Neural crest cell (in vitro differentiated cells): ENCODE data around the gene DOCK4. TPM values are rescaled to one million over a fixed set of nuclear protein-coding genes. Genes with fewer than 3 reads are reported as not detected.
"Not testable (repeated sequence)": the region's sequence is repeated elsewhere in the genome, so short reads cannot be mapped to it uniquely, and the experiment has no call there.

Source experiments
- DNase-seq: peaks from one replicate; pipeline ENCODE4 v3.0.0; 2021; ENCODE audit warnings: low read depth, mixed read lengths, low spot score
- H3K27ac Mint-ChIP-seq: one replicate; pipeline ENCODE4 v1.8.0; 2021; ENCODE audit warnings: mild to moderate bottlenecking, mixed read lengths; ENCODE audit not compliant: unreplicated experiment
- H3K27me3 Mint-ChIP-seq: 2 replicates; pipeline ENCODE4 v1.8.0; 2021; ENCODE audit warnings: low read depth, mild to moderate bottlenecking, mixed read lengths
- H3K36me3 Mint-ChIP-seq: 2 replicates; pipeline ENCODE4 v1.8.0; 2021; ENCODE audit warnings: low read depth, mild to moderate bottlenecking, mixed read lengths
- H3K4me1 Mint-ChIP-seq: 2 replicates; pipeline ENCODE4 v1.8.0; 2021; ENCODE audit warnings: mixed read lengths
- H3K4me3 Mint-ChIP-seq: one replicate; pipeline ENCODE4 v1.8.0; 2021; ENCODE audit warnings: mild to moderate bottlenecking, mixed read lengths
- H3K9me3 Mint-ChIP-seq: 2 replicates; pipeline ENCODE4 v1.8.0; 2021; ENCODE audit warnings: mixed read lengths
- total RNA-seq: library from RNA; stranded (reverse); gene quantifications from 2 replicates; pipeline ENCODE4 v1.2.1, GENCODE V29; 2021
- TF ChIP-seq, protein P1 (sequence below): fragments of 200-600 bp; sonication (generic); conservative IDR thresholded peaks from 2 replicates; pipeline ENCODE4 v1.5.0; 2021; ENCODE audit warnings: antibody characterized with exemption, mild to moderate bottlenecking

Gene DOCK4
- total RNA-seq, 1 donor from 2014 or later, result 15.3 TPM

DNA sequence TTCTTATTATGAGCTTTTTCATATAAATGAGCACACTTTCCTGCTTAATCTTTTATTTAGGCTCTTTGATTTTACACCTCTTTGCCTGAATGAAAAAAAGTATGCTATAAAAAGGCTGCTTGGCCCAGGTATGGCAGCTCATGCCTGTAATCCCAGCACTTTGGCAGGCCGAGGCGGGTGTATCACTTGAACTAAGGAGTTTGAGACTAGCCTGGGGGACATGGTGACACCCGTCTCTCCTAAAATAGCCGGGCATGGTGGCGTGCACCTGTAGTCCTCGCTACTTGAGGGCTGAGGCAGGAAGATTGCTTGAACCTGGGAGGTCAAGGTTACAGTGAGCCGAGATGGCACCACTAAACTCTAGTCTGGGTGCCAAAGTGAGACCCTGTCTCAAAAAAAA, 72.9 kb downstream of the DOCK4 start:
- DNase-seq, result no peak
- TF ChIP-seq, protein P1, sequence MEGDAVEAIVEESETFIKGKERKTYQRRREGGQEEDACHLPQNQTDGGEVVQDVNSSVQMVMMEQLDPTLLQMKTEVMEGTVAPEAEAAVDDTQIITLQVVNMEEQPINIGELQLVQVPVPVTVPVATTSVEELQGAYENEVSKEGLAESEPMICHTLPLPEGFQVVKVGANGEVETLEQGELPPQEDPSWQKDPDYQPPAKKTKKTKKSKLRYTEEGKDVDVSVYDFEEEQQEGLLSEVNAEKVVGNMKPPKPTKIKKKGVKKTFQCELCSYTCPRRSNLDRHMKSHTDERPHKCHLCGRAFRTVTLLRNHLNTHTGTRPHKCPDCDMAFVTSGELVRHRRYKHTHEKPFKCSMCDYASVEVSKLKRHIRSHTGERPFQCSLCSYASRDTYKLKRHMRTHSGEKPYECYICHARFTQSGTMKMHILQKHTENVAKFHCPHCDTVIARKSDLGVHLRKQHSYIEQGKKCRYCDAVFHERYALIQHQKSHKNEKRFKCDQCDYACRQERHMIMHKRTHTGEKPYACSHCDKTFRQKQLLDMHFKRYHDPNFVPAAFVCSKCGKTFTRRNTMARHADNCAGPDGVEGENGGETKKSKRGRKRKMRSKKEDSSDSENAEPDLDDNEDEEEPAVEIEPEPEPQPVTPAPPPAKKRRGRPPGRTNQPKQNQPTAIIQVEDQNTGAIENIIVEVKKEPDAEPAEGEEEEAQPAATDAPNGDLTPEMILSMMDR, result no peak
- Mint-ChIP-seq H3K27me3 (no peaks in the 10 kb centered on the region), H3K4me3 (no peak overlapping the region), H3K9me3 (no peaks in the 10 kb centered on the region), H3K4me1 (peaks cover 29% of the 10 kb centered on the region), H3K36me3 (peaks cover 2% of the 10 kb centered on the region), H3K27ac (no peak overlapping the region)

DNA sequence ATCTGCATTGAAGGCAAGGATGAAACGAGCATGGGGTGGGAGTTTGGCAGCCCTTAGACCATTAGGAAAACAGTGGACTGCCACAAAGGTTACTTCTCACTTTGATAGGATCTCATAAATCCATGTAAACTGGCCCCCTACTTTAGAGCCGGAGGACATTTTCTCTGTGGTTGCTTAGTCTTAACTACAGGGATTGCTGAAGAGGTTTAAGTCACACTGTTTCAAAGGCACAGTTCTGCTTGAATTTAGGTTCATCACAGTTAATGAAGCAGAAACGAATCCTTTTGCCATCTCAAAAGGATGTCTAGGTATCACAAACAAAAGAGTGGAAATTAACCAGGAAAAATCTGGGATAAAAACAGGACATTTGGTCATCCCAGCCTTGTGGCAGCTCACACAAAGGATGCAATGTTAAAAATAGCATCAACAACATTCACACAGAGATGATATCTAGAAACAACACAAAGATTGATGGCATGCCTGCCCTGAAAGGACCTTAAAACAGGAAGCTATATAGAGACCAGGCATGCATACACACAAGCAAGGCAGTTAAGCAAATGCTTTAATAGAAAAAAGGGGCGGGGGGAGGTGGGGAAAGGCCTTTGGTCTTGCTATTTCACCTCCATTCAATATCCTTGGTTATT, 74.0 kb downstream of the DOCK4 start:
- DNase-seq, result no peak
- H3K36me3 Mint-ChIP-seq, result peaks cover 2% of the 10 kb centered on the region
- H3K4me1 Mint-ChIP-seq, result peaks cover 29% of the 10 kb centered on the region
- no peak overlapping the region for H3K27ac Mint-ChIP-seq
- no peak overlapping the region for H3K4me3 Mint-ChIP-seq
- no peaks in the 10 kb centered on the region for H3K9me3 Mint-ChIP-seq
- H3K27me3 Mint-ChIP-seq, result no peaks in the 10 kb centered on the region
- TF ChIP-seq, protein P1, result no peak

DNA sequence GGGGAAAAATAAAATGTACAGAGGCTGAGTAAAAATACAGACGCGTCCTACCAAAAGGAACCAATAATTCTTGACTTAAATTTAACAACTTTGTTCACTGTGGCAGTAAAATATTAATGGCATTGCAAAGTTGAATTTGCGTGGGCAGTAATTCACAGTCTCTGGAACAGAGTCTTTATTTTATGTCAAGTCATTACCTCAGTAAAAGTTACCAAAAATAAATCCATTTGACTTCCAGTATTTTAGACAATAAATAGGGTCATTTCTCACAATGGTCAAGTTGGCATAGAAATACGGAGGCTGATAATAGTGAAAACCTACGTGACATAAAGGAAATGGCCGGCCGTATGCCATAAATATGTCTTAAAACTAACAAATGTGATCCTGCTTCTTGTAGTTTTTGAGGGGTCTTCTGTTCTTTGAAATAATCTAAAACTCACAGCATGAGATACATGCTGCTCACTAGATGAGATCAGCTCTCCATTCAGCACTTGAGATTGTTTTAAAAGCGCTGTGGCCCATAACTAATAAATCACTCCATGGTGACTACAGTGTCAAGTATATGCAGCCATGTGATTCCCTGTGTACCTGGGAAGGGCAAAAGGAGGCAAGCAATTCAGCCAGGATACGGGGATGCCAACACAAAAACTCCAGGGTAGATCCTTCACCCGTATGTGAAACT, 75.3 kb downstream of the DOCK4 start:
- Mint-ChIP-seq H3K4me1 (peaks cover 29% of the 10 kb centered on the region), H3K27ac (no peak overlapping the region), H3K9me3 (peaks cover 3% of the 10 kb centered on the region), H3K27me3 (no peaks in the 10 kb centered on the region), H3K36me3 (peaks cover 5% of the 10 kb centered on the region), H3K4me3 (no peak overlapping the region)
- no peak for DNase-seq
- TF ChIP-seq, protein P1, result no peak

DNA sequence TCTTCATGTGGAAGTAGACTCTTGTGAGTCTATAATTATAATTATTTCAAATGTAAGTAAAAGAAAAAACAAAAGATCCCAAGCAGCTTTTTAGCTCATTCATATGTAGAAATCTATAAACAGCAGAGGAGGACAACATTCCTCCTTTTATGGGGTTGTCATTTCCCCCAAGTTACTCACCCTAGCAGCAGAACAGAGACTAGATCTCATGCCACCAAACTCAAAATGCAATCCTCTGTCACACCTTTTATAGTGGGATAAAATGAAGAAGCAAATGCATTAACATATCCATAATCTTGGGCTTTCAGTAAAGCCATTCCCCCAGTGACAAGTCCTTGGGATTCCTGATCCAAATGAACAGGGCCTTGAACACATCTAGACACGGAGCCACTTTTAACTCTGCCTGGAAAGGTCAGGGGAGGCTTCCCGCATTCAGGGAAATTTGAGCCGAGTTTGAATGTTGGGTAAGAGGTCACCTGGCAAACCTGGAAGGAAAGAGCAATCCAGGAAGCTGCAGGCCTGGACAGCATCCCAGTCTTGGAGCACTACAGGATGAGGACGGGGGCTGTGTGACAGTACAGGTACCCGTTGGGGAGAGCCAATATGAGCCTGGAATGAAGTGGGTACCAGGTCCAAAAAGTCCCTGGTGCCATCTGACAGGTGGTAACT, 76.4 kb downstream of the DOCK4 start:
- Mint-ChIP-seq H3K4me1 (peaks cover 37% of the 10 kb centered on the region), H3K27me3 (no peaks in the 10 kb centered on the region), H3K27ac (no peak overlapping the region), H3K9me3 (peaks cover 7% of the 10 kb centered on the region), H3K36me3 (peaks cover 11% of the 10 kb centered on the region), H3K4me3 (no peak overlapping the region)
- DNase-seq, result no peak
- TF ChIP-seq, protein P1, result no peak

DNA sequence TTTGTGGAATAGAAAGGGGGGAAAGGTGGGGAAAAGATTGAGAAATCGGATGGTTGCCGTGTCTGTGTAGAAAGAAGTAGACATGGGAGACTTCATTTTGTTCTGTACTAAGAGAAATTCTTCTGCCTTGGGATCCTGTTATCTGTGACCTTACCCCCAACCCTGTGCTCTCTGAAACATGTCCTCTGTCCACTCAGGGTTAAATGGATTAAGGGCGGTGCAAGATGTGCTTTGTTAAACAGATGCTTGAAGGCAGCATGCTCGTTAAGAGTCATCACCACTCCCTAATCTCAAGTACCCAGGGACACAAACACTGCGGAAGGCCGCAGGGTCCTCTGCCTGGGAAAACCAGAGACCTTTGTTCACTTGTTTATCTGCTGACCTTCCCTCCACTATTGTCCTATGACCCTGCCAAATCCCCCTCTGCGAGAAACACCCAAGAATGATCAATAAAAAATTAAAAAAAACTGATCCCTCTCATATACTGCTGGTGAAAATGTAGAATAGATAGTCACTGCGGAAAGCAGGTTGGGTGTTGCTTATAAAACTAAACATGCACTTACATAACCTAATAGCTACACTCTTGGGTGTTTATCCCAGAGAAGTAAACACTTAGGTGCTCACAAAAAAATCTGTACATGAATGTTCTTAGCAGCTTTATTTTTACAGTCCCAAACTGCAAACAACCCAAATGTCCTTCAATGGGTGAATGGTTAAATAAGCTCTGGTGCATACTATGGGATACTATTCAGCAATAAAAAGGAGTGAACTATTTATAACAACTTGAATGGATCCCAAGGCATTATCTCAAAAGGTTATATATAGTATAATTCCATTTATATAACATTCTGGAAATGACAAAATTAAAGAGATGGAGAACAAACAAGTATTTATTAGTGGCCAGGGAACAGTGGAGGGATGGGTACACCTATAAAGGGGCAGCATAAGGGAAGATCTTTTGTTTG, 77.5 kb downstream of the DOCK4 start:
- H3K9me3 Mint-ChIP-seq, H3K4me3 Mint-ChIP-seq, H3K27me3 Mint-ChIP-seq, H3K27ac Mint-ChIP-seq, DNase-seq: not testable (repeated sequence)
- peaks cover 11% of the 10 kb centered on the region for H3K36me3 Mint-ChIP-seq
- H3K4me1 Mint-ChIP-seq, result peaks cover 37% of the 10 kb centered on the region

DNA sequence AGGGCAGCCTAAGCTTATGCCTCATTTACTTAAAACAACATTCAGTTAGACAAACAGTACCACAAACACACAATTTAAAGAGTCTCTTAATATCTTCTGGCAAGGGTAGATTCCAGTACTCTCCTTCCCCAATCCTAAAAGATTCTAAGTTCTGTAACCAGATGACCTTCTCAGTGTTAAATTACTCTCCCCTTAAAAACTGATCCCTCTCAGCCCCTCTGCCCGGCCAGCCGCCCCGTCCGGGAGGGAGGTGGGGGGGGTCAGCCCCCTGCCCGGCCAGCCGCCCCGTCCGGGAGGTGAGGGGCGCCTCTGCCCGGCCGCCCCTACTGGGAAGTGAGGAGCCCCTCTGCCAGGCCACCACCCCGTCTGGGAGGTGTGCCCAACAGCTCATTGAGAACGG, 78.2 kb downstream of the DOCK4 start:
- not testable (repeated sequence) for DNase-seq, H3K4me3 Mint-ChIP-seq, H3K27ac Mint-ChIP-seq, H3K9me3 Mint-ChIP-seq, H3K27me3 Mint-ChIP-seq
- H3K4me1 Mint-ChIP-seq, result peaks cover 36% of the 10 kb centered on the region
- H3K36me3 Mint-ChIP-seq, result peaks cover 11% of the 10 kb centered on the region
